DND-41 (cell line): ENCODE measurements around the gene RAD18.

Experiments used
- EZH2 ChIP-seq: IDR thresholded peaks from 3 replicates; pipeline ENCODE4 v1.6.1; 2012; ENCODE audit warnings: borderline replicate concordance, low read depth, mild to moderate bottlenecking, moderate library complexity, low read length, inconsistent platforms; ENCODE audit not compliant: severe bottlenecking
- TF ChIP-seq, protein P1 (sequence below): IDR thresholded peaks from 2 replicates; pipeline ENCODE4 v1.5.1; 2012; ENCODE audit warnings: borderline replicate concordance, low read length, moderate library complexity, mild to moderate bottlenecking; ENCODE audit not compliant: poor library complexity, severe bottlenecking; ENCODE audit errors: extremely low read depth

DNA sequence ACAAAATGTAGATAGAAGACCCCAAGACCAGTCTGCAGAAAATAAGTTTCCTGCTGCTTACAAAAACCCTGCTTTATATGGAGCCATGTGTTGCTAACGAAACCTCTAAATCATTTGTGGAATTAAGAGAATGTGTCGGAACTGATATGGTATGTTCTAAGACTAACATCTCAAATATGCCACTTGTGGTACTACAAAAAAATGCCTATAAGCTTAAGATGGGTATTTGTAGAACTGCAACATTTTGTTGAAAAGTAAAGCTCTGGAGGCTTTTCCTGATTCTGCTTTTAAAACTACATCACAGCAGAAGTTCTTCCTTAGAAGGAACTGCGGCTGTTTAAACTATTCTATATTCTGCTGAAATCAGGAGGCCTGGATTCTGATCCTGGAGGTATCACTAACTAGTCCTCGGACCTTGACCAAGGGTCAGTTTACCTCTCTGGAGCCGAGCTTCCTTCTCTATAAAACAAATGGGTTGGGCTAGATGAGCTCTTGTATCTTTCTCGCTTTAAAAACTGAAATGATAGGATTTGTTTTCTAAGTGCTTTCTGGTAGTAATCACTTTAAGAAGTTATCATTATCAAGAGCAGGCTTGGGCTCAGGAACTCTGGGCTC lies 74.9 kb downstream of the RAD18 start:
- TF ChIP-seq, protein P1, sequence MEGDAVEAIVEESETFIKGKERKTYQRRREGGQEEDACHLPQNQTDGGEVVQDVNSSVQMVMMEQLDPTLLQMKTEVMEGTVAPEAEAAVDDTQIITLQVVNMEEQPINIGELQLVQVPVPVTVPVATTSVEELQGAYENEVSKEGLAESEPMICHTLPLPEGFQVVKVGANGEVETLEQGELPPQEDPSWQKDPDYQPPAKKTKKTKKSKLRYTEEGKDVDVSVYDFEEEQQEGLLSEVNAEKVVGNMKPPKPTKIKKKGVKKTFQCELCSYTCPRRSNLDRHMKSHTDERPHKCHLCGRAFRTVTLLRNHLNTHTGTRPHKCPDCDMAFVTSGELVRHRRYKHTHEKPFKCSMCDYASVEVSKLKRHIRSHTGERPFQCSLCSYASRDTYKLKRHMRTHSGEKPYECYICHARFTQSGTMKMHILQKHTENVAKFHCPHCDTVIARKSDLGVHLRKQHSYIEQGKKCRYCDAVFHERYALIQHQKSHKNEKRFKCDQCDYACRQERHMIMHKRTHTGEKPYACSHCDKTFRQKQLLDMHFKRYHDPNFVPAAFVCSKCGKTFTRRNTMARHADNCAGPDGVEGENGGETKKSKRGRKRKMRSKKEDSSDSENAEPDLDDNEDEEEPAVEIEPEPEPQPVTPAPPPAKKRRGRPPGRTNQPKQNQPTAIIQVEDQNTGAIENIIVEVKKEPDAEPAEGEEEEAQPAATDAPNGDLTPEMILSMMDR = no peak
- no peak for TF ChIP-seq EZH2
